HG03460 (cell line): ENCODE results near the gene AMN1.
"Not testable (repeated sequence)": the region's sequence is repeated elsewhere in the genome, so short reads cannot be mapped to it uniquely, and the experiment has no call there.

ENCODE experiments used
- ATAC-seq: cut with Tn5 transposase; IDR thresholded peaks from one replicate; pipeline ENCODE4 v1.9.1; 2021; ENCODE audit not compliant: unreplicated experiment

Gene AMN1

DNA sequence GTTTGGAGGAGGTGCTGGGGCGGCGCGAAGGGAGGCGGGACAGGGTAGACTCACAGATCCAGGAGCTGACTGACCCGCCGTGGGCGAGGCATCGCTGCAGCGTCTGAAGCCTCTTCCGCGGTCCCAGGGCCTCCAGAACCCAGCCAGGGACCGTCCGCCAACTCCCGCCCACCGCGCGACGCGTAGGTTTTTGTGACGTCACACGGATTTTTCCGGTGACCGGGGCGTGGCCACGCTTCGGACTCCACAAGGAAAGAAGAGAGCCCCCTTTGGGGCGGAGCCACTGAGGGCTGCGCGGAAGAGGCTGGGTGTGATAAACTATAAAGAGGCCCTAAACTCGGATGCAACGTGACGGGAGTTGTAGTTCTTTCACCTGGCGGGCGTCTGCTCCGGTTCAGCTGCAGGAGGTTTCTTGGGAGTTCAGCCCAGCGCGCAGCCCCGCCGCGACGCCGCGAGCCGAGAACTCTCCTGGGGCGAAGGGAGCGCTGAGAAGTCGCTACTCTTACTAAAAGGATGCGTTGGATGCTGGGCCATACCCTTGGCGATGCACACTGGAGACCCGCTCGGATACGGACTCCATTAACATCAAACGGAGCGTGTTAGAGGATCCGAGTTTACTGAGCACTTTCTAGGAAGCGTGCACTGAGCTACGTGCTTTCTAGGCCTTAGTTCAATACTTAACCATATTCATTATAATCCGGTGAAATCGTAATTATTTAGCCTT, at the start of gene AMN1:
Gene AMN1, minus strand, starts transcription at position 105 of the 724 bp plus-strand sequence. Its CDS starts 13 bp downstream, at position 92.
- peak; percentile 96 for ATAC-seq

GRCh38 chr12:31773867-31774266, 45.0 kb upstream of the AMN1 start:
- ATAC-seq = peak; percentile 61

DNA sequence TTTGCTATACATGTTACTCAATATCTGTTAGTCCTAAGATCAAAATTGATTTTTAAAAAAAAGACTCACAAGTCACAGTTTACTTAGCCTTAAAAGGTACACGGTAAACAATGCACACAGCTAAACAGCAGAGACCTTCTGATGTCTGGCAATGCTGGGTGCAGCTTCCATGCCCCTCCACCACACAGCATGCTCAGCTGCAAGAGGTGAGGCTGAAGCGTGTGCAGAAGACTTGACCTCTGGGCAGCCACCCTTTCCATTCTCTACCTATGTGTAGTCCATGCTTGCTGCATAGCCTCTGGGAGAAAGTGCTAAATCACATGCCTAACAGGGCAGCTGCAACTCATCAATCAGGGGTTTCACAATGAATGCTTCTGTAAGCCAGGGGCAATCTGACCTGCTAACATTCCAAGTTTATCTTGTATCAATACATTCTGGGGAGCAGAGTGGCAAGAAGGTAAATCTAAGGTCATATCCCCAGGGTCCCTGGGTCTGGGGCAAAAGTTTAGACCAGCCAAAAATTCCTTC, 44.5 kb upstream of the AMN1 start:
- peak; percentile 62 for ATAC-seq

DNA sequence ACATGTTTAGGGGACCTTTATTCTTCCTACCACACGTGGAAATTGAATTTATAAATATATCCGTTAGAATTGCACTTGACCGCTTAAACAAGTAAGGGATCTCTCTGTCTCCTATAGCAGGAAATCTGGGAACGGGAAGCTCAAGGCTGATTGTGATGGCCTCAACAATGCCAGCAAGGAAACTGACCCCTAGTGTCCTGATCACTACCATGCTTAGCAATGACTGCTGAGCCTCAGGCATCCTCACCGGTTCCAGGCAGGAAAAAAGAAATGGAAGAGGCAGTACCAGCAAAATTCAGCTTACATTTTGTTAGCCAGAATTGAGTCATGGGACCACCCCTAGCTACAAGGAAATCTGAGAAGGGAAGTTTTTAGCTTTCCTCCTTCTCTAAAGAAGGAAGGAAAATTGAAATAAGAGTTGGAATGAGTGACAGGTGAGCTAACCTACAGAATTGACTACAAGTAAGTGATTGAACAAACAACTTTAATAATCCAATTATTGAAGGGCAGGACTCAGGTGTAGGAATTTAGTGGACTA, 43.9 kb upstream of the AMN1 start:
- ATAC-seq = no peak

GRCh38 chr12:31772186-31772585, 43.4 kb upstream of the AMN1 start:
- ATAC-seq = no peak

GRCh38 chr12:31768046-31768445, 39.2 kb upstream of the AMN1 start:
- ATAC-seq = no peak

GRCh38 chr12:31765931-31766330, 37.1 kb upstream of the AMN1 start:
- no peak for ATAC-seq

DNA sequence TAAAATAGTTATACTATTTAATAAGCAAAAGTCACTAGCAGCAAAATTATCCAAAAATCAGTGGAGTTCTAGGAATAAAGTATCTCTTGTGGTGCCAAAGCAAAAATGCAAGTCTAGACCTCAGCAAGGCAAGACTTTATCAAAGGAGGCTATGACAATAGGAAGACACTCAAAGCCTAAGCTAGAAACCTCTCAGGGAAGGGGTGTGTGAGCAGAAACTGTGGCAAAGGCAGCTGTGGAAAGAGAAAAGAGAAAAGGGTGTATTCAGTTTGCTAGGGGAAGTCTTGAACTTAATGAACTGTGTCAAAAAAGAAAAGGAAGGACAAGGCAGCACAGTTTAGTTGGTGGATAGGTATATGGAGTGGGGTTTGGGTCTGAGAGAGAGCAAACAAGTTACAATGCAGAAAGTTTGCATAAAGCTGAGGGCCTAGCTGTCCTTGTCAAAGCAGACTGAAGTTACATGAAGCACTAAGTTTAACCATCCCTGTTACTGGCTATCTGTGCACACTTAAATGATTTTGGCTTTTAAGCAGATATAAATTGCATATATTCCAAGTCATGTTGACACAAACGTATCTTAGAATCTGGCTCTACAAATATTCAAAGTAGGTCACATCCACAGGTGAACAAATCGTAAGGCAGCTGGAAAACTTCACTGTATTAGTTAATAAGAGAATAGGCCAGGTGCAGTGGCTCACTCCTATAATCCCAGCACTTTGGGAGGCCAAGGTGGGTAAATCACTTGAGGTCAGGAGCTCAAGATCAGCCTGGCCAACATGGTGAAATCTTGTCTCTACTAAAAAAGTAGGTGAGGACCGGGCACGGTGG, 31.0 kb upstream of the AMN1 start:
- no peak for ATAC-seq

DNA sequence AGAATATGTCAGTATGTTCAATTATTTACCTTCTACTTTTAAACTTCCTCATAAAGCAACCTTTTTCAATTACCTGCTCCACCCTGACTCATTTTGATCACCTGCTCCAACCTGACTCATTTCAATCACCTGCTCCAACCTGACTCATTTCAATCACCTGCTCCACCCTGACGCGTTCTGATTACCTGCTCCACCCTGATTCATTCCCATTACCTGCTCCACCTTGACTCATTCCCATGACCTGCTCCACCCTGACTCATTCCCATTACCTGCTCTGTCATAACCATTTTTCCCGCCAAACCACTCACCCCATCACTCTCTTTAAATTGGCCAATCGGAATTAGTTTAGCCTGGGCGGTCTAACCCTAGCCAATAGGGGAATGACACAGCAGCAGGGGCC, 29.5 kb upstream of the AMN1 start:
- not testable (repeated sequence) for ATAC-seq

DNA sequence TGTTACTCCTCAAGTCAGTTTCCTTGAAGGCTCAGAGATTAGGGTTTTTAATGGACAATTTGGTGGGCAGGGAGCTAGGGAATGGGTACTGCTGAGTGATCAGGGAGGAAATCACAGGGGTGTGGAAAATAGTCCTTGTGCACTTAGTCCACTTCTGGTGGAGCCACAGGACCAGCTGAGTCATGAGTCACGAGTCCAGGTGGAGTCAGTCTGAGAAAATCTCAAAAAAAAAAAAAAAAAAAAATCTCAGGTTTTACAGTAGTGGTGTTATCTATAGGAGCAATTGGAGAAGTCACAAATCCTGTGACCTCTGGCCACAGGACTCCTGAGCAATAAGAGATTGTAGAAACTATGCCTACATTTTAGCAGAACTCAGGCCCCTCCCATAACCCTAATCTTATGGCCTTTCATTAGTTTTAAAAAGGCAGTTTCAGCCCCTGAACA, 28.2 kb upstream of the AMN1 start:
- no peak for ATAC-seq

DNA sequence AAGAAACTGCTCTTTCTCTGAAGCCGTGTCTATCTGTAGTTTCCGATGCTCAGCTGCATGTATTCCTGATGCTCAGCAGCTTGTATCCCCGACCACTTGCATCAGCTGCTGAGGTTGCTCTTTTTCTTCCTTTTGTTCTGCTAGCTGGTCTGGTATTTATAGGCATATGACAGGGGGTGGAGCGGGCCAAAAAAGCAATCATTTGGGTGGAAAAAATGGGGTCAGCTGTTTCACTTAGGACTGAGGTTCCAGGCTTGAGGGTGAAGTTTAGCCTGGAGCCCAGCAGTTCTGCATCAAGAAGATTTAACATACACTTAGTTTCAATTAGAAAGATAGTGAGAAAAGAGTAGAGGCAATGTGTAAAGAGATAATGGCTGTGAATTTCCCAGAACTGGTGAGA, 23.6 kb upstream of the AMN1 start:
- no peak for ATAC-seq

- ATAC-seq = no peak
Observed at GRCh38 chr12:31751085-31751484, 22.3 kb upstream of the AMN1 start.

- ATAC-seq = no peak
Observed at GRCh38 chr12:31750747-31751039, 21.9 kb upstream of the AMN1 start.

DNA sequence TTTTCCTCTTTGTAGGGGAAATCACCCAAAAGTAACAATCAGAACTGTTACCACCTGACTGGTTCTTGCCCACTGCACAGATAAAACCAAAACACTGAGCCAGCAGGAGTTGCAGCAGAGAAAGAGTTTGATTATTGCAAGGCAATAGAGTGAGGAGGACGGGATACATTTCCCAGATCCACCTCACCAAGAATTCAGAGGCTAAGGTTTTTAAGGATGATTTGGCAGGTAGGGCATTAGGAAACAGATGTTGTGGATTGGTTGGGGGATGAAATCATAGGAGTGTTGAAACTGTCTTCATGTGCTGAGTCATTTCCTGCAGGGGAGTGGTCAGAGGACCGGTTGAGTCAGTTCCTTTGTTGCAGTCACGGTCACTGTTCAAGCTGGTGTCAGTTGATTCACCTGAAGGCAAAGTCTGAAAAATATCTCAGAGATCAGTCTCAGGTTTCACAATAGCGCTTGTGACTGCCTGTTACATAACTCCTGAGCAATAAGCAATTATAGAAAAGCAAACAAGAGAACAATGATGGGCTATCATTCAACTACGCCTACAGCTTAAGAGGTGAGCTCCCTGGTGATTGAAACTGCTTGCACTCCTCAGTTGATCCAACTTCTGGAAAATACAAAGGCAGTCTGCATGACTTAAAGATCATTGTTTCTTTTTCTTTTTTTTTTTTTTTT, 20.3 kb upstream of the AMN1 start:
- ATAC-seq = peak; percentile 80

DNA sequence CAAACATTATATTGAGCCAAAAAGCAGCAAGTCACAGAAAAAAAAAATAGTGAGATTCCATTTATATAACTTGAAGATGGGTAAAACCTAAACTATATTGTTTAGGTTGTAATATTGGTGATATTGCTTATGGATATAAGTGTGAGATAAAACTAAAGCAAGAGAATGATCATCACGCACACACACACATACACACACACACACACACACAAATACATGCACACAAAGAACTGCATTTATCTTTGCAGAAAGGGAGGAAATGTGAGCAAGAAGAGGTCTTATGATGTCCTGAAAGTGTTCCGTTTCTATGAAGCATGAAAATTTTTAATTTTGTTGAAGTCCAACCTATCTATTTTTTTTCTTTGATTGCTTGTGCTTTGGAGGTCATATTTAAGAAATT, 16.4 kb upstream of the AMN1 start:
- no peak for ATAC-seq

- ATAC-seq = not testable (repeated sequence)
Observed at GRCh38 chr12:31744363-31744762, 15.5 kb upstream of the AMN1 start.

- ATAC-seq = no peak
Observed at GRCh38 chr12:31742891-31743290, 14.1 kb upstream of the AMN1 start.

- no peak for ATAC-seq
Observed at GRCh38 chr12:31740628-31741027, 11.8 kb upstream of the AMN1 start.

- ATAC-seq = no peak
Observed at GRCh38 chr12:31737763-31738162, 8.9 kb upstream of the AMN1 start.

- no peak for ATAC-seq
Observed at GRCh38 chr12:31737345-31737744, 8.5 kb upstream of the AMN1 start.

DNA sequence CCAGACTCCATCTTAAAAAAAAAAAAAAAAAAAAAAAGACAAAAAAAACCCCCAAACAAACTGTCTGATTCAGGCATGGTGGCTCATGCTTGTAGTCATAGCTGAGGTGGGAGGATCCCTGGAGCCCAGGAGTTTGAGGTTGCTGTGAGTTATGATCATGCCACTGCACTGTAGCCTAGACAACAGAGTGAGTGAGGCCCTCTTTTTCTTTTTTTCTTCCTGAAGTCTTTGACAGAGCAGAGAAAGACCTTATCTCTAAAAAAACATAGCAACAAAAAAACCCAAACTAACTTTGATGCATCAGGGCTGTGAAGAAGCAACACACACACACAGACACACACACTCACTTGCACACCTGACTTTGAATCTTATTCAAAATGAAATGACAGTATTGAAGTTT, 7.7 kb upstream of the AMN1 start:
- ATAC-seq = no peak
